Activated naive CD4-positive, alpha-beta T cell treated with anti-CD3 and anti-CD28 coated beads, Interleukin-2, amount 50 U/mL, for 24 hours (primary cell): ENCODE measurements around the gene POLQ.

Source experiments
- H3K27ac Mint-ChIP-seq: one replicate; pipeline ENCODE4 v1.8.0; 2021; ENCODE audit warnings: mild to moderate bottlenecking, mixed read lengths
- H3K27me3 Mint-ChIP-seq: one replicate; pipeline ENCODE4 v1.8.0; 2021; ENCODE audit warnings: mixed read lengths
- H3K36me3 Mint-ChIP-seq: one replicate; pipeline ENCODE4 v1.8.0; 2021; ENCODE audit warnings: mixed read lengths
- H3K4me1 Mint-ChIP-seq: one replicate; pipeline ENCODE4 v1.8.0; 2021; ENCODE audit warnings: mixed read lengths
- H3K4me3 Mint-ChIP-seq: one replicate; pipeline ENCODE4 v1.8.0; 2021; ENCODE audit warnings: mild to moderate bottlenecking, mixed read lengths
- H3K9me3 Mint-ChIP-seq: one replicate; pipeline ENCODE4 v1.8.0; 2021; ENCODE audit warnings: mixed read lengths

Gene POLQ

GRCh38 chr3:121531269-121531668 is 14.5 kb downstream of the POLQ start:
- Mint-ChIP-seq H3K36me3 (no peaks in the 10 kb centered on the region), H3K27me3 (no peaks in the 10 kb centered on the region), H3K4me3 (no peak overlapping the region), H3K27ac (no peak overlapping the region), H3K4me1 (no peaks in the 10 kb centered on the region), H3K9me3 (no peaks in the 10 kb centered on the region)

- Mint-ChIP-seq H3K36me3 (no peaks in the 10 kb centered on the region), H3K4me3 (no peak overlapping the region), H3K4me1 (no peaks in the 10 kb centered on the region), H3K27me3 (no peaks in the 10 kb centered on the region), H3K27ac (no peak overlapping the region), H3K9me3 (no peaks in the 10 kb centered on the region)
These were observed 16.5 kb downstream of the POLQ start for GRCh38 chr3:121529308-121529707.

- H3K36me3 Mint-ChIP-seq: peaks cover 4% of the 10 kb centered on the region
- no peak overlapping the region for H3K4me3 Mint-ChIP-seq
- no peaks in the 10 kb centered on the region for H3K27me3 Mint-ChIP-seq
- peaks cover 11% of the 10 kb centered on the region for H3K9me3 Mint-ChIP-seq
- no peaks in the 10 kb centered on the region for H3K4me1 Mint-ChIP-seq
- no peak overlapping the region for H3K27ac Mint-ChIP-seq
These were observed 25.3 kb downstream of the POLQ start for GRCh38 chr3:121520510-121520909.

- H3K36me3 Mint-ChIP-seq: peaks cover 4% of the 10 kb centered on the region
- no peaks in the 10 kb centered on the region for H3K4me1 Mint-ChIP-seq
- no peaks in the 10 kb centered on the region for H3K27me3 Mint-ChIP-seq
- no peak overlapping the region for H3K4me3 Mint-ChIP-seq
- peaks cover 11% of the 10 kb centered on the region for H3K9me3 Mint-ChIP-seq
- no peak overlapping the region for H3K27ac Mint-ChIP-seq
These were observed 27.7 kb downstream of the POLQ start for GRCh38 chr3:121517953-121518655.

- H3K27ac Mint-ChIP-seq: no peak overlapping the region
- no peaks in the 10 kb centered on the region for H3K4me1 Mint-ChIP-seq
- peaks cover 11% of the 10 kb centered on the region for H3K9me3 Mint-ChIP-seq
- H3K36me3 Mint-ChIP-seq: peaks cover 4% of the 10 kb centered on the region
- H3K4me3 Mint-ChIP-seq: no peak overlapping the region
- H3K27me3 Mint-ChIP-seq: no peaks in the 10 kb centered on the region
These were observed 29.9 kb downstream of the POLQ start for GRCh38 chr3:121515862-121516261.

- H3K27ac Mint-ChIP-seq: no peak overlapping the region
- H3K36me3 Mint-ChIP-seq: peaks cover 4% of the 10 kb centered on the region
- H3K27me3 Mint-ChIP-seq: no peaks in the 10 kb centered on the region
- H3K4me3 Mint-ChIP-seq: no peak overlapping the region
- peaks cover 11% of the 10 kb centered on the region for H3K9me3 Mint-ChIP-seq
- no peaks in the 10 kb centered on the region for H3K4me1 Mint-ChIP-seq
These were observed 30.5 kb downstream of the POLQ start for GRCh38 chr3:121515313-121515712.

GRCh38 chr3:121514496-121514895 is 31.3 kb downstream of the POLQ start:
- H3K27ac Mint-ChIP-seq: no peak overlapping the region
- H3K4me3 Mint-ChIP-seq: no peak overlapping the region
- no peaks in the 10 kb centered on the region for H3K4me1 Mint-ChIP-seq
- H3K27me3 Mint-ChIP-seq: no peaks in the 10 kb centered on the region
- peaks cover 4% of the 10 kb centered on the region for H3K36me3 Mint-ChIP-seq
- peaks cover 11% of the 10 kb centered on the region for H3K9me3 Mint-ChIP-seq

GRCh38 chr3:121508389-121508788 is 37.4 kb downstream of the POLQ start:
- Mint-ChIP-seq H3K4me1 (peaks cover 3% of the 10 kb centered on the region), H3K27me3 (no peaks in the 10 kb centered on the region), H3K4me3 (no peak overlapping the region), H3K36me3 (no peaks in the 10 kb centered on the region), H3K9me3 (no peaks in the 10 kb centered on the region), H3K27ac (no peak overlapping the region)

GRCh38 chr3:121505256-121505655 is 40.5 kb downstream of the POLQ start:
- Mint-ChIP-seq H3K27ac (no peak overlapping the region), H3K9me3 (no peaks in the 10 kb centered on the region)

GRCh38 chr3:121504618-121505017 is 41.2 kb downstream of the POLQ start:
- Mint-ChIP-seq H3K36me3 (no peaks in the 10 kb centered on the region), H3K4me3 (no peak overlapping the region), H3K27me3 (no peaks in the 10 kb centered on the region), H3K9me3 (no peaks in the 10 kb centered on the region), H3K4me1 (peaks cover 3% of the 10 kb centered on the region), H3K27ac (no peak overlapping the region)

More at GRCh38 chr3:121505256-121505655, 40.5 kb downstream of the POLQ start:
- no peak overlapping the region for H3K4me3 Mint-ChIP-seq
- peaks cover 3% of the 10 kb centered on the region for H3K4me1 Mint-ChIP-seq
- H3K36me3 Mint-ChIP-seq: no peaks in the 10 kb centered on the region
- H3K27me3 Mint-ChIP-seq: no peaks in the 10 kb centered on the region

- peaks cover 1% of the 10 kb centered on the region for H3K36me3 Mint-ChIP-seq
- H3K27ac Mint-ChIP-seq: no peak overlapping the region
- no peaks in the 10 kb centered on the region for H3K9me3 Mint-ChIP-seq
- no peaks in the 10 kb centered on the region for H3K4me1 Mint-ChIP-seq
- H3K4me3 Mint-ChIP-seq: no peak overlapping the region
- no peaks in the 10 kb centered on the region for H3K27me3 Mint-ChIP-seq
These were observed 49.0 kb downstream of the POLQ start for GRCh38 chr3:121496786-121497185.

GRCh38 chr3:121493431-121493830 is 52.4 kb downstream of the POLQ start:
- H3K27ac Mint-ChIP-seq: no peak overlapping the region
- peaks cover 1% of the 10 kb centered on the region for H3K36me3 Mint-ChIP-seq
- no peaks in the 10 kb centered on the region for H3K27me3 Mint-ChIP-seq
- H3K9me3 Mint-ChIP-seq: no peaks in the 10 kb centered on the region
- H3K4me1 Mint-ChIP-seq: no peaks in the 10 kb centered on the region
- no peak overlapping the region for H3K4me3 Mint-ChIP-seq

- no peaks in the 10 kb centered on the region for H3K9me3 Mint-ChIP-seq
- peaks cover 1% of the 10 kb centered on the region for H3K36me3 Mint-ChIP-seq
- no peak overlapping the region for H3K27ac Mint-ChIP-seq
- H3K4me3 Mint-ChIP-seq: no peak overlapping the region
- H3K4me1 Mint-ChIP-seq: no peaks in the 10 kb centered on the region
- no peaks in the 10 kb centered on the region for H3K27me3 Mint-ChIP-seq
These were observed 54.0 kb downstream of the POLQ start for GRCh38 chr3:121491683-121492320.

- H3K27me3 Mint-ChIP-seq: no peaks in the 10 kb centered on the region
- H3K4me3 Mint-ChIP-seq: no peak overlapping the region
- H3K9me3 Mint-ChIP-seq: no peaks in the 10 kb centered on the region
- no peak overlapping the region for H3K27ac Mint-ChIP-seq
- no peaks in the 10 kb centered on the region for H3K4me1 Mint-ChIP-seq
- H3K36me3 Mint-ChIP-seq: no peaks in the 10 kb centered on the region
These were observed 55.6 kb downstream of the POLQ start for GRCh38 chr3:121490161-121490560.

- no peak overlapping the region for H3K4me3 Mint-ChIP-seq
- H3K4me1 Mint-ChIP-seq: no peaks in the 10 kb centered on the region
- H3K27me3 Mint-ChIP-seq: no peaks in the 10 kb centered on the region
- H3K9me3 Mint-ChIP-seq: no peaks in the 10 kb centered on the region
- H3K36me3 Mint-ChIP-seq: no peaks in the 10 kb centered on the region
- no peak overlapping the region for H3K27ac Mint-ChIP-seq
These were observed 57.2 kb downstream of the POLQ start for GRCh38 chr3:121488628-121489027.

GRCh38 chr3:121483290-121483689 is 62.5 kb downstream of the POLQ start:
- Mint-ChIP-seq H3K36me3 (no peaks in the 10 kb centered on the region), H3K9me3 (no peaks in the 10 kb centered on the region), H3K4me1 (no peaks in the 10 kb centered on the region), H3K27me3 (no peaks in the 10 kb centered on the region), H3K4me3 (no peak overlapping the region), H3K27ac (no peak overlapping the region)

GRCh38 chr3:121482660-121483059 is 63.1 kb downstream of the POLQ start:
- Mint-ChIP-seq H3K27me3 (no peaks in the 10 kb centered on the region), H3K4me3 (no peak overlapping the region), H3K36me3 (no peaks in the 10 kb centered on the region), H3K27ac (no peak overlapping the region), H3K4me1 (no peaks in the 10 kb centered on the region), H3K9me3 (no peaks in the 10 kb centered on the region)
